ACC112 (cell line): ENCODE measurements around the gene WDPCP.
"Not testable (repeated sequence)": the region's sequence is repeated elsewhere in the genome, so short reads cannot be mapped to it uniquely, and the experiment has no call there.

Experiments used
- H2AFZ ChIP-seq: fragments of 200-600 bp; sonication (generic); one replicate; pipeline ENCODE4 v1.6.0; 2017; ENCODE audit warnings: antibody characterized with exemption, low read length; ENCODE audit not compliant: unreplicated experiment
- H3K27ac ChIP-seq: fragments of 200-600 bp; sonication (generic); 2 replicates; pipeline ENCODE4 v1.5.1; 2014; ENCODE audit warnings: low read depth, mild to moderate bottlenecking, antibody characterized with exemption, low read length, moderate library complexity
- H3K27me3 ChIP-seq: fragments of 200-600 bp; sonication (generic); 2 replicates; pipeline ENCODE4 v1.6.1; 2014; ENCODE audit warnings: mild to moderate bottlenecking, antibody characterized with exemption, low read length, moderate library complexity, mixed read lengths; ENCODE audit not compliant: insufficient read depth
- H3K36me3 ChIP-seq: fragments of 200-600 bp; sonication (generic); 2 replicates; pipeline ENCODE4 v1.6.1; 2016; ENCODE audit warnings: mild to moderate bottlenecking, antibody characterized with exemption, low read length, moderate library complexity, mixed read lengths; ENCODE audit not compliant: insufficient read depth
- H3K4me1 ChIP-seq: fragments of 200-600 bp; sonication (generic); one replicate; pipeline ENCODE4 v1.6.1; 2016; ENCODE audit warnings: low read length, mixed read lengths; ENCODE audit not compliant: insufficient read depth, unreplicated experiment, control insufficient read depth
- H3K4me3 ChIP-seq: fragments of 200-600 bp; sonication (generic); 2 replicates; pipeline ENCODE4 v1.5.1; 2014; ENCODE audit warnings: mild to moderate bottlenecking, low read depth, low read length
- H3K79me2 ChIP-seq: fragments of 200-600 bp; sonication (generic); one replicate; pipeline ENCODE4 v1.6.0; 2016; ENCODE audit warnings: low read length; ENCODE audit not compliant: control insufficient read depth, unreplicated experiment, insufficient read depth

The WDPCP gene

DNA sequence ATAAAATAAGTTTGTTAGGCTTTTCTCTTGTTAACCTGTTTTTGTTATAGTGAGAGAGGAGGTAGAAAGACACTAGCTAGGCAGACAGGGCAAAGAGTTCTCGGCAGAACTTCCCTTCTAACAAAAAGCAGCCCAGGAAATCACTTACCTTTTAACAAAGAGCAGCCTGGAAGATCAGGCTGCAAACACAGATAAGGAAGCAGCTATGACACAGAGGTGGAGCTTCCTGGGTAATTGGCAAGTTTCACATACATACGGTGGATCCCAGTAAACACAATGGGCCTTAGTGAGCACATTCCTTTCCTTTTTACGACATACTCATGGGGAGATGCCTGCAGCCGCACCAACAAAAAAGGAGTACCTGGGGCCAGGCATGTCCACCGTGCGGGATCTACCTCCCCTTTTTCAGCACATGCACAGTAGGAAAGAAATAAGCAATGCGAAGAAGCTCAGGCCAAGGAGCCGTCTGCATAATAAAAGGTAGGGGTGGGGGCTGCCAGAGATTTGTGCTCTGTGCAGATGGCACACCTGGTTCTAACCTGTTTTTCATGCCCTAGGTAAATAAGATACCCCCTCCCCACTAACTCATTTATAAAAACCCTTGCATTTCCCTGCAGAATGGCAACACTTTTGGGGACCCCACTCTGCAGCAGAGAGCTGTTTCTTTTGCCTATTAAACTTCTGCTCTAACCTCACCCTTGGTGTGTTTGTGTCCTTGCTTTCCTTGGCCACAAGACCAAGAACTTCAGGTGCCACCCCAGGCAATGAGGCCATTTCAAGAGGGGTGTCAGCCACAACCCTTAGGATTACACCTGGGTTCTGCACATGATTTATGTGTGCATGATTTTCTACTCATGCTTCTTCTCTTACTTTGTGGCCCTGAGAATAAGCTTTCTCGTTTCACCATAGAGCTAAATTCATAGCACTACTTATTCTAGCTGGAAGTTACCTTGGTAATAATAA, 27.0 kb upstream of the WDPCP start:
- H3K79me2 ChIP-seq, result no peaks in the 10 kb centered on the region
- H2AFZ ChIP-seq, result no peak overlapping the region
- no peak overlapping the region for H3K27ac ChIP-seq
- H3K27me3 ChIP-seq, result no peaks in the 10 kb centered on the region
- no peak overlapping the region for H3K4me3 ChIP-seq
- H3K36me3 ChIP-seq, result no peaks in the 10 kb centered on the region
- peaks cover 10% of the 10 kb centered on the region for H3K4me1 ChIP-seq

DNA sequence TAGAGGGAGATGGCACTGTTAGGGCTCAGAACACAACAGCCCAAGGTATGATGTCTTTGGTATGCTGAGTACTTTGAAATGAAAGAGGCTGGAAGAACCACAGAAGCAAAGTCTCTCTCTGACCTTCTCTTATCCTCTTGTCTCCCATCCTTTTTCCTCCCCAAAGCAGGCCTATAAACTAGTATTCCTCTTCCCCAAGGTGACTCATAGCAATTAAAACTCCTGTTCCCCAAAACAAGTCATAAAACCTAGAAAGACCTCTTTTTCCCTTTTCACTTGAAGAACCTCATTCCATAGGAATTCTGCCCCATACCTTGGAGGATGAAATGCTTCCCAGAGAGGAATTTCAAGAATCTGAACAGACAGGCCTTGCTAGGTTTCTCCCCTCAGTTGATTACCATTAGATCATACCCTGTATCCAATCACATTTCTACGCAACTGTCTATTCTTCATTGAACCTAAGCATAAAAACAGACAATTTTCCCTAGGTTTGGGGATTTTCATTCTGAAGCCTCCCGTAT, 26.2 kb upstream of the WDPCP start:
- Histone ChIP-seq H3K4me3 (no peak overlapping the region), H2AFZ (no peak overlapping the region), H3K79me2 (no peaks in the 10 kb centered on the region), H3K27me3 (no peaks in the 10 kb centered on the region), H3K36me3 (no peaks in the 10 kb centered on the region), H3K27ac (no peak overlapping the region), H3K4me1 (peaks cover 10% of the 10 kb centered on the region)

DNA sequence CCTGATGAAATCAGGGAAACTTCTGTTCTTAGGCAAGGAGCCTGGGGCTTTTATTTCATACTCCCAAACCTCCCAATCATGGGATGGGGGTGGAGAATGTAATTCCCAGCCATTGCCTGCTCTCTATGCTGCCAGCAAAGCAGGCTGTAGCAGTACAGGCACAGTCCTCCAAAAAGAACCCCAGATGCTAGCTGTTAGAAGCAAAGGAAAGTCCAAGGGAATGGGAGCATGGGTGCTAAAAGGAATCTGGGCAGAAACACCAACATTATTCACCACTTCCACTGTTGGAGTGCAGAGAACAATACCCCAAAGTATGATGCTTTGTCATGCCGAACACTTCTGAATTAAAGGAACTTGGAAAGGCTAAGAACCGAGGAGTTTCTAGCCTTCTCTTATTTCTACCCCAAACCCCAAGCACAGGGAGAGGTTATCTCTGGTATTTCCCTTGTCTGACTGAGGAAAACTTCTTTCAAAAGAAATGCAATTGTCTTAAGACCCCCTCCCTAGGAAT, 25.2 kb upstream of the WDPCP start:
- no peak overlapping the region for H3K27ac ChIP-seq
- no peak overlapping the region for H3K4me3 ChIP-seq
- H3K4me1 ChIP-seq, result peaks cover 10% of the 10 kb centered on the region
- H3K36me3 ChIP-seq, result no peaks in the 10 kb centered on the region
- H3K27me3 ChIP-seq, result no peaks in the 10 kb centered on the region
- no peak overlapping the region for H2AFZ ChIP-seq
- H3K79me2 ChIP-seq, result no peaks in the 10 kb centered on the region

DNA sequence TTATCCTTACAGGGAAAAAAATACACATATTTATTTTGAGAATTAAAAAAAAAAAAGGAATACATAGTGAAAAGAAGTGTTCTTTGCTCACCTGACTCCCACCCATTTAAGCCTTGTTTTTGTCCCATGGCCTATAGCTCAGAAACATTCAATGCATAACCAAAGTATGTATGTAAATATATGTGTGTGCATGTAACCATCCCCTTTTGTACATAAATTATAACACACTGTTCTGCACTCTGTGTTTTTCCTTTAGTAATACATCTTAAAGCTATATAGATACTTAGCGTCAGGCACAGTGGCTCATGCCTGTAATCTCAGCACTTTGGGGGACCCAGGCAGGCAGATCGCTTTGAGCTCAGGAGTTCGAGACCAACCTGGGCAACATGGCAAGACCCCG, 22.2 kb upstream of the WDPCP start:
- Histone ChIP-seq H3K4me3 (no peak overlapping the region), H3K36me3 (peaks cover 19% of the 10 kb centered on the region), H3K79me2 (no peaks in the 10 kb centered on the region), H3K27me3 (no peaks in the 10 kb centered on the region), H2AFZ (no peak overlapping the region), H3K27ac (no peak overlapping the region), H3K4me1 (peaks cover 10% of the 10 kb centered on the region)

DNA sequence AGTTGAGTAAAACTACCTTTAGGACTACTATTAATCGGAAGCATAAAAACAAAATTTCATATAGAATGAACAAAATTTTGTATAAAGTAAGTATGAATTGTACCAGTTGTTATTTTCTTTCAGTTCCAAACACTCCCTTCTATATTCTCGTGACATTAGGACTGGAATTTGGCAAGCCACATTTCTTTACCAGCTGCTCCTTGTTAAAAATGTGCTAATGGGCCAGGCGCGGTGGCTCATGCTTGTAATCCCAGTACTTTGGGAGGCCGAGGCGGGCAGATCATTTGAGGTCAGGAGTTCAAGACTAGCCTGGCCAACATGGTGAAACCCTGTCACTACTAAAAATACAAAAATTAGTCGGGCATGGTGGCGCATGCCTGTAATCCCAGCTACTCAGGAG, 20.6 kb upstream of the WDPCP start:
- not testable (repeated sequence) for H2AFZ ChIP-seq, H3K4me1 ChIP-seq, H3K79me2 ChIP-seq, H3K4me3 ChIP-seq, H3K27ac ChIP-seq, H3K27me3 ChIP-seq
- peaks cover 33% of the 10 kb centered on the region for H3K36me3 ChIP-seq

DNA sequence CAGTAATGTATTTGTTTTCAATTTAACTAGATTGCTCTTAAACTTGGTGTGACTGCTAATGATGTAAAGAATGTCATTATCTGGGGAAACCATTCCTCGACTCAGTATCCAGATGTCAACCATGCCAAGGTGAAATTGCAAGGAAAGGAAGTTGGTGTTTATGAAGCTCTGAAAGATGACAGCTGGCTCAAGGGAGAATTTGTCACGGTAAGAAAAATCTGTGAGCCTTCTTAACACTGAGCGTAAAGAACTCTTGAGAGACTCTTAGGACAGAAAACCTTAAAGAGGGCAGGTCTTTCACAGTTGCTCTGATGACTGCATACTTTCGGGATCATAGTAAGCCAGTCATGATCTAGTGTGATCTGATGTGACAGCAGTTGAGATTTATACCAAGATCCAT, 16.4 kb upstream of the WDPCP start:
- Histone ChIP-seq H3K27me3 (no peaks in the 10 kb centered on the region), H3K79me2 (no peaks in the 10 kb centered on the region), H2AFZ (no peak overlapping the region), H3K4me3 (no peak overlapping the region), H3K27ac (no peak overlapping the region), H3K36me3 (peaks cover 42% of the 10 kb centered on the region), H3K4me1 (no peaks in the 10 kb centered on the region)

DNA sequence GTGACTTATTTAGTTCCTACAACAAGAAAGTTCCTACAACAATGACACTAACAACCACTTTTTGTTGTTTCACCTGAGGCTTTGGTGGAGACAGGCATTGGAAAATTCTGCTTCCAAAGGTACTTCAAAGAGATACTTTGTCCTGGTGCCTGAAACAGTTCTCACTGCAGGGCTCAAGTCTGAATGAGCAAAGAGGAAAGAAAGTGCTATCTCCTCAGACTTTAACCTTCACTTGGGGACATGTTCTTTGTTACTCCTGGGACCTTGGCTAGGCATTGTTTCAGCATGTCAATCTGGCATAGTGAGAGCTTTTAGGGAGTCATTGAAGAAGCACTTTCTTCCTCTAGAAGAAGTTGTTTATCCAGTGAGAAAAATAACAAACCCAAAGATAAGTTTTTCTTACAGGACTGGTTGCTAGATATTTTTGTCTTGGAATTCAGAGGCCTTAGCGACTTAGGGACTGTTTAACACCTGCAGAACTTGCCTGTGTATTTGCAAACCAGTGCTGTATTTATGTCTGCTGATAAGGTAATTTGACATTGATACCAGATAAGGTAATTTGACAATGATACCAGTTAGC, 12.7 kb upstream of the WDPCP start:
- no peaks in the 10 kb centered on the region for H3K4me1 ChIP-seq
- H3K79me2 ChIP-seq, result peaks cover 12% of the 10 kb centered on the region
- H3K4me3 ChIP-seq, result no peak overlapping the region
- peaks cover 33% of the 10 kb centered on the region for H3K36me3 ChIP-seq
- H3K27me3 ChIP-seq, result no peaks in the 10 kb centered on the region
- H2AFZ ChIP-seq, result no peak overlapping the region
- no peak overlapping the region for H3K27ac ChIP-seq

DNA sequence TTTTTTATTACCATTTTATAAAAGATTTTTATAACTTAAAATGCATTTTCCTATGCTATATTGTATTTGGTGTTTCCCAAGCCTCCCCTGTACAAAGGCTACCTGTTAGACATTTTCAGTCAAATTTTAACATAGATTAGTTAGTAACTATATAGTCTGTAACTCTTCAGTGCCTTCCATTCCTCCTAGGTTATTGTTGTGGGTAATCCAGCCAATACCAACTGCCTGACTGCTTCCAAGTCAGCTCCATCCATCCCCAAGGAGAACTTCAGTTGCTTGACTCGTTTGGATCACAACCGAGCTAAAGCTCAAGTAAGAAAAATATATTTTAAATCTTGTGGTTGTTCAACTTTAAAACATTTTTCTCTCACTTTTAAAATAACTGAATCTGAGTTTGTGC, 10.7 kb upstream of the WDPCP start:
- Histone ChIP-seq H3K4me3 (no peak overlapping the region), H3K27me3 (no peaks in the 10 kb centered on the region), H3K27ac (no peak overlapping the region), H3K79me2 (peaks cover 25% of the 10 kb centered on the region), H3K4me1 (no peaks in the 10 kb centered on the region), H2AFZ (no peak overlapping the region), H3K36me3 (peaks cover 27% of the 10 kb centered on the region)

DNA sequence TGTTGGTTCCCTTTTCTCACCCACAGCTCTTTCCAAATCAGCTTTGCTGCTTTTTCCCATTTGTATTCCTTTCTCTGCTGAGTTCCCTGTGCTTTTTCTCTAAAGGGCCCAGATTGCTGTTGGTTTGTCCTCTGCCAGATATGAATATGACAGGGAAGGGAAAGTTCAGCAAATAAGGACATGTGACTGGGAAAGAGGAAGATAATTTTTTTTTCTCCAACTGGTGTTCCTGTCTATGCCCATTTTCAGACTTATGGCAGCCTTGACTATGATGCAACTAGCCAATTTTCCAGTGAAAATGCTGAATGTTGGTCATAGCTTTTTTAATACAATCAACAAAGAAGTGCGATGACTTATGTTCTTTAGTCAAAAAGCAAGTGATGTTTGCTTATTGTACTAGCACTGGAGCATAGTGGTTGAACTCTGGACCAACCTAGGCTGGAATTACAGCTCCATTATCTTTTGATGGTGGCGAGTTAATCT, 8.2 kb upstream of the WDPCP start:
- peaks cover 27% of the 10 kb centered on the region for H3K36me3 ChIP-seq

DNA sequence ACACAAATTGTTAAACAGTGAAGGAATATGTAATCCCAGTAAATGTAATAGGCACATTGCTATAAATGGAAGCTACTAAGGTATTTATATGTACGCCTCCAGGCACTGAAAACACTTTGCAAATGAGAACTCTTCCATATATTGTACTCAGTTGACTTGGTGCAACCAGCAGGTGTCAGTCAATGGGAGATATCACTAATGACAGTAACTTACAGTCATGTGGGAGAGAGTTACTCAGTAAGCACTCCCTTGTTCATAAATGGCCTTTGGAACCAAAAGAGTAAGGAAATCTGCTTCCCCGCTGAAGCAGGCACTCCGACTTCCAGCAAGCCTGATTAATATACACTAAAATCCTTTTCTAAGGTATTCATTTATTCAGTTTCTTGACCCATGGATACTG, 6.4 kb upstream of the WDPCP start:
- Histone ChIP-seq H3K4me3 (no peak overlapping the region), H3K79me2 (peaks cover 59% of the 10 kb centered on the region), H3K36me3 (peaks cover 18% of the 10 kb centered on the region), H3K4me1 (peaks cover 15% of the 10 kb centered on the region), H3K27me3 (no peaks in the 10 kb centered on the region), H3K27ac (no peak overlapping the region), H2AFZ (no peak overlapping the region)

More for the DNA sequence above, 8.2 kb upstream of the WDPCP start:
- H3K27ac ChIP-seq, result no peak overlapping the region
- peaks cover 42% of the 10 kb centered on the region for H3K79me2 ChIP-seq
- H3K27me3 ChIP-seq, result no peaks in the 10 kb centered on the region
- H3K4me1 ChIP-seq, result no peaks in the 10 kb centered on the region
- H3K4me3 ChIP-seq, result no peak overlapping the region
- H2AFZ ChIP-seq, result no peak overlapping the region
